Smooth muscle cell (in vitro differentiated cells): ENCODE results near the gene CMTM7. TPM values are rescaled to one million over a fixed set of nuclear protein-coding genes. Genes with fewer than 3 reads are reported as not detected.

Experiments
- DNase-seq: peaks from one replicate; lab custom pipeline; 2025; ENCODE audit not compliant: unreplicated experiment; lab: John Stamatoyannopoulos, UW
- H2AFZ ChIP-seq: fragments of 200-600 bp; sonication (generic); 2 replicates; pipeline ENCODE4 v1.6.0; 2016; ENCODE audit warnings: antibody characterized with exemption, low read depth, mild to moderate bottlenecking
- H3F3A ChIP-seq: fragments of 200-600 bp; sonication (generic); 2 replicates; pipeline ENCODE4 v1.6.0; 2017; ENCODE audit warnings: antibody characterized with exemption, low read depth
- H3K27ac ChIP-seq: fragments of 200-600 bp; sonication (generic); 2 replicates; pipeline ENCODE4 v1.5.1; 2016; ENCODE audit warnings: low read depth, mild to moderate bottlenecking
- H3K27me3 ChIP-seq: fragments of 200-600 bp; sonication (generic); 2 replicates; pipeline ENCODE4 v1.6.1; 2016; ENCODE audit warnings: low read depth, mild to moderate bottlenecking
- H3K36me3 ChIP-seq: fragments of 200-600 bp; sonication (generic); 2 replicates; pipeline ENCODE4 v1.5.1; 2016; ENCODE audit warnings: low read depth
- H3K4me1 ChIP-seq: fragments of 200-600 bp; sonication (generic); 2 replicates; pipeline ENCODE4 v1.5.1; 2016; ENCODE audit warnings: low read depth
- H3K4me2 ChIP-seq: fragments of 200-600 bp; sonication (generic); 2 replicates; pipeline ENCODE4 v1.6.0; 2016; ENCODE audit warnings: mild to moderate bottlenecking
- H3K4me3 ChIP-seq: fragments of 200-600 bp; sonication (generic); 2 replicates; pipeline ENCODE4 v1.5.1; 2016; ENCODE audit warnings: mild to moderate bottlenecking
- H3K79me2 ChIP-seq: fragments of 200-600 bp; sonication (generic); 2 replicates; pipeline ENCODE4 v1.6.0; 2016; ENCODE audit warnings: low read depth, mild to moderate bottlenecking
- H3K9ac ChIP-seq: fragments of 200-600 bp; sonication (generic); 2 replicates; pipeline ENCODE4 v1.6.0; 2016; ENCODE audit warnings: low read depth
- H3K9me3 ChIP-seq: fragments of 200-600 bp; sonication (generic); replicated peaks from 2 replicates; pipeline ENCODE4 v1.5.1; 2016; ENCODE audit warnings: low read depth
- H4K20me1 ChIP-seq: fragments of 200-600 bp; sonication (generic); 2 replicates; pipeline ENCODE4 v1.6.0; 2016; ENCODE audit warnings: low read depth
- WGBS: methylation state at CpG from one replicate; pipeline ENCODE4 v1.1.7; 2016; ENCODE audit warnings: low lambda C conversion rate; 5-methylcytosine and 5-hydroxymethylcytosine counted together
- polyA plus RNA-seq: library from polyadenylated mRNA; unstranded; fragments of >200 nt; fragmentation: Nextera tagmentation; extraction: Ambion mirVana; gene quantifications from 2 replicates; pipeline ENCODE4 v1.2.1, GENCODE V29; 2016
- total RNA-seq: library from RNA; depleted of rRNA; stranded (reverse); fragments of >200 nt; gene quantifications from 2 replicates; pipeline ENCODE4 v1.2.3, GENCODE V29; 2014
- TF ChIP-seq, protein P1 (sequence below): fragments of 200-600 bp; sonication (generic); IDR thresholded peaks from 2 replicates; pipeline ENCODE4 v1.5.1; 2017; ENCODE audit warnings: borderline replicate concordance, mild to moderate bottlenecking, antibody characterized with exemption; ENCODE audit not compliant: insufficient read depth, poor library complexity, severe bottlenecking

The CMTM7 gene
- total and polyA plus RNA-seq, 2 experiments from 2014 or later, result 23.4 to 43.1 TPM

GRCh38 chr3:32403663-32404062, 12.0 kb downstream of the CMTM7 start:
- Histone ChIP-seq H3K9ac (no peak overlapping the region), H3K79me2 (peaks cover 34% of the 10 kb centered on the region), H3K4me1 (peaks cover 12% of the 10 kb centered on the region), H3K4me2 (no peak overlapping the region), H2AFZ (no peak overlapping the region), H4K20me1 (peaks cover 3% of the 10 kb centered on the region), H3F3A (peaks cover 6% of the 10 kb centered on the region), H3K27ac (no peak overlapping the region), H3K36me3 (no peaks in the 10 kb centered on the region), H3K9me3 (no peaks in the 10 kb centered on the region), H3K27me3 (no peaks in the 10 kb centered on the region), H3K4me3 (no peak overlapping the region)
- TF ChIP-seq, protein P1, sequence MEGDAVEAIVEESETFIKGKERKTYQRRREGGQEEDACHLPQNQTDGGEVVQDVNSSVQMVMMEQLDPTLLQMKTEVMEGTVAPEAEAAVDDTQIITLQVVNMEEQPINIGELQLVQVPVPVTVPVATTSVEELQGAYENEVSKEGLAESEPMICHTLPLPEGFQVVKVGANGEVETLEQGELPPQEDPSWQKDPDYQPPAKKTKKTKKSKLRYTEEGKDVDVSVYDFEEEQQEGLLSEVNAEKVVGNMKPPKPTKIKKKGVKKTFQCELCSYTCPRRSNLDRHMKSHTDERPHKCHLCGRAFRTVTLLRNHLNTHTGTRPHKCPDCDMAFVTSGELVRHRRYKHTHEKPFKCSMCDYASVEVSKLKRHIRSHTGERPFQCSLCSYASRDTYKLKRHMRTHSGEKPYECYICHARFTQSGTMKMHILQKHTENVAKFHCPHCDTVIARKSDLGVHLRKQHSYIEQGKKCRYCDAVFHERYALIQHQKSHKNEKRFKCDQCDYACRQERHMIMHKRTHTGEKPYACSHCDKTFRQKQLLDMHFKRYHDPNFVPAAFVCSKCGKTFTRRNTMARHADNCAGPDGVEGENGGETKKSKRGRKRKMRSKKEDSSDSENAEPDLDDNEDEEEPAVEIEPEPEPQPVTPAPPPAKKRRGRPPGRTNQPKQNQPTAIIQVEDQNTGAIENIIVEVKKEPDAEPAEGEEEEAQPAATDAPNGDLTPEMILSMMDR, result no peak
- DNase-seq, result no peak
- 85% methylated on average over 3 of the region's 3 CpGs for WGBS

DNA sequence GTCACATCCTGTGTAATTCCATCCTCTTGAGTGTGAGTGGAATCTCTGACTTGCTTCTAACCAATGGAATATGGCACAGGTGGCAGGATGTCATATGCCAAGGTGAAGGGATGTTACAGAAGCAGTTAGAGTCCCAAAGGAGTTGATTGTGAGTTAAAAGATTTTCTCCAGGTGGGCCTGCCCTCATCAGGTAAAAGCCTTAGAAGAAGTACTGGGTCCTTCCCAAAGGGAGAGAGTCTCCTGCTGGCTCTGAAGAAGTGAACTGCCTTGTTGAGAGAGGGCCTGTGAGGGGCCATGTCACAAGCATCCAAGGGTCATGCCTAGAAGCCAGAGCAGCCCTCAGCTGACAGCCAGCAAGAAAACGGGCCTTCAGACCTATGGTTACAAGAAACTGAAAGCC, 13.1 kb downstream of the CMTM7 start:
- no peaks in the 10 kb centered on the region for H3K36me3 ChIP-seq
- H2AFZ ChIP-seq, result no peak overlapping the region
- H3K27me3 ChIP-seq, result no peaks in the 10 kb centered on the region
- H3F3A ChIP-seq, result peaks cover 6% of the 10 kb centered on the region
- H3K4me1 ChIP-seq, result peaks cover 12% of the 10 kb centered on the region
- H3K9ac ChIP-seq, result no peak overlapping the region
- H3K27ac ChIP-seq, result no peak overlapping the region
- no peaks in the 10 kb centered on the region for H3K9me3 ChIP-seq
- no peak for DNase-seq
- no peak overlapping the region for H3K4me2 ChIP-seq
- H4K20me1 ChIP-seq, result no peaks in the 10 kb centered on the region
- 83% methylated on average over 1 of the region's 1 CpG for WGBS
- no peak overlapping the region for H3K4me3 ChIP-seq
- H3K79me2 ChIP-seq, result peaks cover 25% of the 10 kb centered on the region
- TF ChIP-seq, protein P1, result no peak

GRCh38 chr3:32405155-32405554, 13.5 kb downstream of the CMTM7 start:
- peaks cover 12% of the 10 kb centered on the region for H3K4me1 ChIP-seq
- H3K4me2 ChIP-seq, result no peak overlapping the region
- H3K36me3 ChIP-seq, result no peaks in the 10 kb centered on the region
- no peak overlapping the region for H2AFZ ChIP-seq
- peaks cover 6% of the 10 kb centered on the region for H3F3A ChIP-seq
- no peak overlapping the region for H3K27ac ChIP-seq
- no peaks in the 10 kb centered on the region for H3K9me3 ChIP-seq
- DNase-seq, result no peak
- H3K4me3 ChIP-seq, result no peak overlapping the region
- no peak overlapping the region for H3K9ac ChIP-seq
- no peaks in the 10 kb centered on the region for H4K20me1 ChIP-seq
- WGBS, result 39% methylated on average over 2 of the region's 2 CpGs
- no peaks in the 10 kb centered on the region for H3K27me3 ChIP-seq
- peaks cover 21% of the 10 kb centered on the region for H3K79me2 ChIP-seq
- TF ChIP-seq, protein P1, result no peak

GRCh38 chr3:32405711-32406323, 14.2 kb downstream of the CMTM7 start:
- Histone ChIP-seq H3K4me1 (peaks cover 15% of the 10 kb centered on the region), H4K20me1 (no peaks in the 10 kb centered on the region), H3K36me3 (no peaks in the 10 kb centered on the region), H3K27me3 (no peaks in the 10 kb centered on the region), H3K9me3 (no peaks in the 10 kb centered on the region), H3F3A (peaks cover 6% of the 10 kb centered on the region), H3K79me2 (peaks cover 21% of the 10 kb centered on the region), H3K4me3 (no peak overlapping the region), H3K4me2 (no peak overlapping the region), H2AFZ (no peak overlapping the region), H3K9ac (no peak overlapping the region), H3K27ac (no peak overlapping the region)
- no peak for DNase-seq
- 92% methylated on average over 7 of the region's 7 CpGs for WGBS
- TF ChIP-seq, protein P1, result no peak
